Measurements from ENCODE around the gene ADCY4. TPM values are rescaled to one million over a fixed set of nuclear protein-coding genes. Genes with fewer than 3 reads are reported as not detected.

ADCY4 gene
- polyA plus RNA-seq, 3 donors = 0.69 to 11.9 (median 0.70) TPM

DNA sequence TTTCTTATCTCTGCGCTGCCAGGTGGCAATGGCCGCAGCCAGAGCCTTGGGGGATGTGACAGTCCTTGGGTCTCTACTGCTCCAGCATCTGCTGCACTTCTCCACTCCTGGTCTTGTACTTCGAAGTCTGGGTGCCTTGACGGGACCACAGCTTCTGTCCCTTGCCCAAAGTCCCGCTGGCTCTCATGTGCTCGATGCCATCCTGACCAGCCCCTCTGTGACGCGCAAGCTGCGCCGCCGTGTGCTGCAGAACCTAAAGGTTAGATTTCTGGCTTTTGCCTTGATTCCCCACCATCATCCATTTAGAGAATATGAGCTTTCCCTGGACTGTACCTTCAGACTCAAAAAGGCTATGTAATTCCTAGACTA is 30.9 kb downstream of the ADCY4 start:
- peak overlapping the region in 5 of 7 donors; percentile 1 to 73 (median 46) for H3K27ac Mint-ChIP-seq
- H3K4me1 Mint-ChIP-seq = peaks cover 39% of the 10 kb centered on the region

DNA sequence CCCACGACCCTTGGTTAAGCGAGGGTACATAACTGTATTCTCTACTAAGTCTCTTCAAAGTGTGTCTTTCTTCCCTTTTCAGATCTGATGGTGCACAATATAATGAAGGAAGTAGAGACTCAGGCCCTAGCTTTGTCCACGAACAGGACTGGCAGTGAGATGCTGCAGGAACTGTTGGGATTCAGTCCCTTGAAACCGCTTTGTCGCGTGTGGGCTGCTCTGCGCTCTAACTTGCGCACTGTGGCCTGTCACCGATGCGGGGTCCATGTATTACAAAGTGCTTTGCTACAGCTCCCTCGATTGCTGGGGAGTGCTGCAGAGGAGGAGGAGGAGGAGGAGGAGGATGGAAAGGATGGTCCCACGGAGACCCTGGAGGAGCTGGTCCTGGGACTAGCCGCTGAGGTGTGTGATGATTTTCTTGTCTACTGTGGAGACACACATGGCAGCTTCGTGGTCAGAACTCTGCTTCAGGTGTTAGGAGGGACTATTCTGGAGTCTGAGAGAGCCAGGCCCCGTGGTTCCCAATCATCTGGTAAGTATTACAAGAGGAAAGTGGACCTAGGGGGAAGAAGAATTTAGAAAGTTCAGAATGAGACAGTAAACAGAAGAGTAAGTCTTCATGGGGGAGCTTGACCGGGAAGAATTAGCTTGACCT is 34.4 kb downstream of the ADCY4 start:
- Histone ChIP-seq H2AFZ (ENCODE audit: insufficient read depth, low read depth, low read length, poor library complexity, severe bottlenecking) (peak overlapping the region; percentile 96), H3K27ac (ENCODE audit: low read depth in 1 of 2, low read length in 2 of 2) (peak overlapping the region; percentile 78 to 94), H3K4me1 (ENCODE audit: control insufficient read depth in 1 of 2, insufficient read depth in 2 of 2, low read length in 2 of 2) (peaks cover 34 to 46% of the 10 kb centered on the region in 2 donors), H3K27me3 (ENCODE audit: control insufficient read depth in 2 of 2, insufficient read depth in 2 of 2, low read length in 2 of 2) (no peaks in the 10 kb centered on the region), H3K4me2 (replicated peaks; ENCODE audit: extremely low read depth, low read length, poor library complexity, severe bottlenecking) (peak overlapping the region; percentile 89), H3K9ac (ENCODE audit: insufficient read depth, low read length, poor library complexity, severe bottlenecking) (peak overlapping the region; percentile 86), H3K9me3 (replicated peaks in 1 of 2; ENCODE audit: control insufficient read depth in 1 of 2, insufficient read depth in 1 of 2, low read length in 2 of 2) (no peaks in the 10 kb centered on the region), H3K36me3 (replicated peaks in 1 of 2; ENCODE audit: control insufficient read depth in 1 of 2, insufficient read depth in 2 of 2, low read length in 2 of 2) (peaks cover 50 to 54% of the 10 kb centered on the region in 2 donors), H4K20me1 (ENCODE audit: insufficient read depth, low read length) (peaks cover 13% of the 10 kb centered on the region), H3K79me2 (ENCODE audit: insufficient read depth, low read length) (peaks cover 49% of the 10 kb centered on the region), H3K4me3 (replicated peaks in 1 of 3; ENCODE audit: low read depth in 2 of 3, low read length in 3 of 3) (peak overlapping the region; percentile 45 to 92 (median 78))
- peaks cover 0 to 2% (median 0%) of the 10 kb centered on the region in 7 donors for H3K9me3 Mint-ChIP-seq
- WGBS (ENCODE audit: insufficient coverage) = 54% methylated on average over 13 of the region's 16 CpGs
- H3K27me3 Mint-ChIP-seq (ENCODE audit: low read depth in 3 of 3) = peaks cover 0 to 1% (median 0%) of the 10 kb centered on the region in 3 donors
- no peak for TF ChIP-seq CTCF (IDR thresholded peaks at IDR 0.05)
- peak overlapping the region; percentile 88 to 95 (median 93) for H3K27ac Mint-ChIP-seq
- H3K4me1 Mint-ChIP-seq = peaks cover 40% of the 10 kb centered on the region
- intact Hi-C loops (cut with micrococcal nuclease) = loop anchor here in 1 of 2 donors (10.0 kb wide), 1 partner anchor 86 kb away; the partner anchor contains the start of genes CHMP4A and MDP1
- H3K36me3 Mint-ChIP-seq = peaks cover 56% of the 10 kb centered on the region in 2 donors
- DNase-seq = no peak
- H3K4me3 Mint-ChIP-seq = peak overlapping the region; percentile 89

More for the DNA sequence above, 30.9 kb downstream of the ADCY4 start:
- Mint-ChIP-seq H3K9me3 (no peaks in the 10 kb centered on the region), H3K27me3 (ENCODE audit: low read depth in 3 of 3) (peaks cover 0 to under 1% (median 0%) of the 10 kb centered on the region in 3 donors), H3K4me3 (no peak overlapping the region), H3K36me3 (peaks cover 76 to 79% of the 10 kb centered on the region in 2 donors)
- 97% methylated on average over 11 of the region's 11 CpGs for WGBS (ENCODE audit: insufficient coverage)
- H3K4me3 ChIP-seq (replicated peaks in 1 of 3; ENCODE audit: low read depth in 2 of 3, low read length in 3 of 3) = no peak overlapping the region
- DNase-seq = no peak
- H3K9ac ChIP-seq (ENCODE audit: insufficient read depth, low read length, poor library complexity, severe bottlenecking) = no peak overlapping the region
- H3K4me1 ChIP-seq (ENCODE audit: control insufficient read depth in 1 of 2, insufficient read depth in 2 of 2, low read length in 2 of 2) = peaks cover 30 to 39% of the 10 kb centered on the region in 2 donors
- no peak for TF ChIP-seq CTCF (IDR thresholded peaks at IDR 0.05)
- no peaks in the 10 kb centered on the region for H3K9me3 ChIP-seq (replicated peaks in 1 of 2; ENCODE audit: control insufficient read depth in 1 of 2, insufficient read depth in 1 of 2, low read length in 2 of 2)
- H3K4me2 ChIP-seq (replicated peaks; ENCODE audit: extremely low read depth, low read length, poor library complexity, severe bottlenecking) = no peak overlapping the region
- no peak overlapping the region for H3K27ac ChIP-seq (ENCODE audit: low read depth in 1 of 2, low read length in 2 of 2)
- H3K36me3 ChIP-seq (replicated peaks in 1 of 2; ENCODE audit: control insufficient read depth in 1 of 2, insufficient read depth in 2 of 2, low read length in 2 of 2) = peaks cover 70 to 72% of the 10 kb centered on the region in 2 donors
- no peaks in the 10 kb centered on the region for H3K27me3 ChIP-seq (ENCODE audit: control insufficient read depth in 2 of 2, insufficient read depth in 2 of 2, low read length in 2 of 2)
- intact Hi-C loops (cut with micrococcal nuclease) = loop anchor here in 1 of 2 donors (10.0 kb wide), 1 partner anchor 89 kb away; the partner anchor contains the start of genes CHMP4A and MDP1
- H2AFZ ChIP-seq (ENCODE audit: insufficient read depth, low read depth, low read length, poor library complexity, severe bottlenecking) = no peak overlapping the region
- H4K20me1 ChIP-seq (ENCODE audit: insufficient read depth, low read length) = peaks cover 45% of the 10 kb centered on the region
- peaks cover 79% of the 10 kb centered on the region for H3K79me2 ChIP-seq (ENCODE audit: insufficient read depth, low read length)

Data from CD14-positive monocyte (primary cell).